ENCODE measurements around the gene TBC1D10B.

TBC1D10B gene

GRCh38 chr16:30372725-30373124 lies 2.4 kb upstream of the TBC1D10B start:
- no peak for DNase-seq

- DNase-seq: no peak
Observed at GRCh38 chr16:30372038-30372712, 1.9 kb upstream of the TBC1D10B start.

- no peak for DNase-seq
Observed at GRCh38 chr16:30371248-30371816, 1.0 kb upstream of the TBC1D10B start.

GRCh38 chr16:30369938-30370455 lies 297 bp downstream of the TBC1D10B start:
- peak in 1 of 2 donors; percentile 11 for DNase-seq

GRCh38 chr16:30369091-30369937 lies 980 bp downstream of the TBC1D10B start:
- no peak for DNase-seq

- DNase-seq: peak in 1 of 2 donors; percentile 8
Observed at GRCh38 chr16:30368792-30369090, 1.6 kb downstream of the TBC1D10B start.

GRCh38 chr16:30368122-30368791 lies 2.0 kb downstream of the TBC1D10B start:
- DNase-seq: peak; percentile 74 to 79

GRCh38 chr16:30367349-30368009 lies 2.8 kb downstream of the TBC1D10B start:
- no peak for DNase-seq

GRCh38 chr16:30366511-30366910 lies 3.8 kb downstream of the TBC1D10B start:
- DNase-seq: no peak

GRCh38 chr16:30365200-30365599 lies 5.1 kb downstream of the TBC1D10B start:
- DNase-seq: no peak

GRCh38 chr16:30361180-30361579 lies 9.1 kb downstream of the TBC1D10B start:
- no peak for DNase-seq

GRCh38 chr16:30359871-30360170 lies 10.5 kb downstream of the TBC1D10B start:
- no peak for DNase-seq

GRCh38 chr16:30358990-30359870 lies 11.1 kb downstream of the TBC1D10B start:
- DNase-seq: no peak

GRCh38 chr16:30358577-30358936 lies 11.7 kb downstream of the TBC1D10B start:
- no peak for DNase-seq

GRCh38 chr16:30357715-30358576 lies 12.3 kb downstream of the TBC1D10B start:
- DNase-seq: no peak

GRCh38 chr16:30357085-30357714 lies 13.1 kb downstream of the TBC1D10B start:
- no peak for DNase-seq

GRCh38 chr16:30356401-30357084 lies 13.8 kb downstream of the TBC1D10B start:
- no peak for DNase-seq

GRCh38 chr16:30355954-30356308 lies 14.4 kb downstream of the TBC1D10B start:
- DNase-seq: no peak

GRCh38 chr16:30355144-30355953 lies 14.9 kb downstream of the TBC1D10B start, which contains the start of gene CD2BP2:
Gene CD2BP2 (minus strand): TSS chr16:30355308. CDS start chr16:30354681, 627 bp downstream.
- DNase-seq: peak; percentile 100

Data from inflammatory macrophage treated with lipopolysaccharide for 1 hour (primary cell).